ENCODE measurements around the gene CNTNAP5. TPM values are rescaled to one million over a fixed set of nuclear protein-coding genes. Genes with fewer than 3 reads are reported as not detected.

The CNTNAP5 gene
- total and polyA plus RNA-seq, 2 donors (not counting 3 experiments of a cell fraction or from before 2014, with no cell fraction given), result not detected

DNA sequence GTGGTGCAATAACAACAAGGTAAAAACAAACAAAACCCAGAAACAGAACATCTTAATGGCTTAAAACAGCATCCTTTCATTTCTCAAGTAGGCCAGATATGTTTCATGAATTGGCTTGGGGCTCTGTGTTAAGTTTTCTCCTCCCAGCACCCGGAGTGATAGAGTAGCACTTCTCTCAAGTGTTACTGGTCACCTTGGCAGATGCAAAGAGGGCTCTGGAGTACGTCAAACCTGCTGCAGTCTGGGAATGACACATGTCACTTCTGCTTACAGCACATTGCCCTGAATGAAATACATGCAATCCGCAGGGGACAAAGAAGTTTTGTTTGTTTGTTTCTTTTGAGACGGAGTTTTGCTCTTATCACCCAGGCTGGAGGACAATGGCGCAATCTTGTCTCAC, 639.3 kb downstream of the CNTNAP5 start:
- H3K27ac ChIP-seq (ENCODE audit: insufficient read depth, low read depth, low read length), result no peak overlapping the region
- no peaks in the 10 kb centered on the region for H3K79me2 ChIP-seq (ENCODE audit: control insufficient read depth, insufficient read depth, low read length)
- H3K4me2 ChIP-seq (ENCODE audit: insufficient read depth, low read length), result no peak overlapping the region
- H3K27me3 ChIP-seq (ENCODE audit: control insufficient read depth in 2 of 2, insufficient read depth in 2 of 2, low read length in 2 of 2), result no peaks in the 10 kb centered on the region
- no peaks in the 10 kb centered on the region for H4K20me1 ChIP-seq (replicated peaks; ENCODE audit: control insufficient read depth, extremely low read depth, insufficient read depth, low read length)
- dilution Hi-C loops (cut with MboI; ENCODE audit: extremely low pct_ligation_motif_present, low sequenced_read_pairs), result no loop called here
- DNase-seq (ENCODE audit: low read depth, low spot score) (no peak), FAIRE-seq (no peak)
- ChIA-PET POLR2A (no interaction called here), CTCF (no interaction called here)
- H3K9me3 ChIP-seq (replicated peaks; ENCODE audit: control insufficient read depth, insufficient read depth, low read length), result peaks cover 8% of the 10 kb centered on the region
- H2AFZ ChIP-seq (ENCODE audit: low read depth, low read length), result no peak overlapping the region
- intact Hi-C loops (cut with micrococcal nuclease), result no loop called here
- no peak overlapping the region for H3K9ac ChIP-seq (replicated peaks; ENCODE audit: extremely low read depth, insufficient read depth, low read length)
- BruUV-seq (replicated peaks), result no TSS peak
- H3K4me1 ChIP-seq (ENCODE audit: control insufficient read depth, extremely low read depth, insufficient read depth, low read length), result no peaks in the 10 kb centered on the region
- no peaks in the 10 kb centered on the region for H3K9me1 ChIP-seq (replicated peaks; ENCODE audit: control insufficient read depth, extremely low read depth, insufficient read depth, low read length)
- no peaks in the 10 kb centered on the region for H3K36me3 ChIP-seq (ENCODE audit: control insufficient read depth in 2 of 2, extremely low read depth in 1 of 2, insufficient read depth in 2 of 2, low read length in 2 of 2)
- H3K4me3 ChIP-seq (replicated peaks in 1 of 3; ENCODE audit: insufficient read depth in 1 of 3, low read depth in 1 of 3, low read length in 3 of 3), result no peak overlapping the region
- TF ChIP-seq FOS (IDR thresholded peaks at IDR 0.05; ENCODE audit: borderline replicate concordance, insufficient read depth, low read length), result no peak
- TF ChIP-seq MYC (IDR thresholded peaks at IDR 0.05; ENCODE audit: low read depth, low read length), result no peak
- no peak for TF ChIP-seq EZH2 (IDR thresholded peaks at IDR 0.05; ENCODE audit: borderline replicate concordance, low read depth, low read length, severe bottlenecking)
- TF ChIP-seq, protein P1, sequence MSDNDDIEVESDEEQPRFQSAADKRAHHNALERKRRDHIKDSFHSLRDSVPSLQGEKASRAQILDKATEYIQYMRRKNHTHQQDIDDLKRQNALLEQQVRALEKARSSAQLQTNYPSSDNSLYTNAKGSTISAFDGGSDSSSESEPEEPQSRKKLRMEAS (IDR thresholded peaks at IDR 0.05; ENCODE audit: insufficient read depth, insufficient read length), result no peak

DNA sequence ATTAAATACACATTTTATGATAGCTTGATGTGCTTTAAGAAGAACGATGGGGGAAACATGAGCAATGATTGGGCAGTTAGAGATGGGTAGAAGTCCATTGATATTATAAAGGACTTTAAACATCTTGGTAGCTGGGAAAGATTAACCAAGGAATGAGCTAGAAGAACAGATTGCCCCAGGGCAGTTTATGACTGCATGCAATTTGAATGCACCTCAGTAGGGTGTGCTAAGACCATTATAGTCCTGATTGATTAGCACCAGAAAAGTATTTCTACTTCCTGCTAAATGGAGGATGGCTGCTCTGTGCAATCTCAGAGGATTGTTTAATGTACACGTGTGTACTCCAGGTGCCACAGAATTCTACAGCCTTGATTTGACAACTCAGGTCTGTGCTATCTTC, 641.9 kb downstream of the CNTNAP5 start:
- H3K9me3 ChIP-seq (replicated peaks; ENCODE audit: control insufficient read depth, insufficient read depth, low read length), result peaks cover 9% of the 10 kb centered on the region
- H2AFZ ChIP-seq (ENCODE audit: low read depth, low read length), result no peak overlapping the region
- no peaks in the 10 kb centered on the region for H3K36me3 ChIP-seq (ENCODE audit: control insufficient read depth in 2 of 2, extremely low read depth in 1 of 2, insufficient read depth in 2 of 2, low read length in 2 of 2)
- DNase-seq (ENCODE audit: low read depth, low spot score) (no peak), FAIRE-seq (no peak)
- POLR2A ChIA-PET, result no interaction called here
- H3K4me3 ChIP-seq (replicated peaks in 1 of 3; ENCODE audit: insufficient read depth in 1 of 3, low read depth in 1 of 3, low read length in 3 of 3), result no peak overlapping the region
- no peaks in the 10 kb centered on the region for H3K9me1 ChIP-seq (replicated peaks; ENCODE audit: control insufficient read depth, extremely low read depth, insufficient read depth, low read length)
- no peak for TF ChIP-seq MYC (IDR thresholded peaks at IDR 0.05; ENCODE audit: low read depth, low read length)
- TF ChIP-seq GATA2 (IDR thresholded peaks at IDR 0.05; ENCODE audit: insufficient read depth, insufficient read length, low read depth, low read length), result no peak
- TF ChIP-seq, protein P2, sequence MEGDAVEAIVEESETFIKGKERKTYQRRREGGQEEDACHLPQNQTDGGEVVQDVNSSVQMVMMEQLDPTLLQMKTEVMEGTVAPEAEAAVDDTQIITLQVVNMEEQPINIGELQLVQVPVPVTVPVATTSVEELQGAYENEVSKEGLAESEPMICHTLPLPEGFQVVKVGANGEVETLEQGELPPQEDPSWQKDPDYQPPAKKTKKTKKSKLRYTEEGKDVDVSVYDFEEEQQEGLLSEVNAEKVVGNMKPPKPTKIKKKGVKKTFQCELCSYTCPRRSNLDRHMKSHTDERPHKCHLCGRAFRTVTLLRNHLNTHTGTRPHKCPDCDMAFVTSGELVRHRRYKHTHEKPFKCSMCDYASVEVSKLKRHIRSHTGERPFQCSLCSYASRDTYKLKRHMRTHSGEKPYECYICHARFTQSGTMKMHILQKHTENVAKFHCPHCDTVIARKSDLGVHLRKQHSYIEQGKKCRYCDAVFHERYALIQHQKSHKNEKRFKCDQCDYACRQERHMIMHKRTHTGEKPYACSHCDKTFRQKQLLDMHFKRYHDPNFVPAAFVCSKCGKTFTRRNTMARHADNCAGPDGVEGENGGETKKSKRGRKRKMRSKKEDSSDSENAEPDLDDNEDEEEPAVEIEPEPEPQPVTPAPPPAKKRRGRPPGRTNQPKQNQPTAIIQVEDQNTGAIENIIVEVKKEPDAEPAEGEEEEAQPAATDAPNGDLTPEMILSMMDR (IDR thresholded peaks at IDR 0.05; ENCODE audit: extremely low read depth in 1 of 2, insufficient read depth in 1 of 2, low read depth in 1 of 2, low read length in 2 of 2), result no peak
- no peak for TF ChIP-seq JUN (IDR thresholded peaks at IDR 0.05; ENCODE audit: borderline replicate concordance, insufficient read depth, insufficient read length, low read depth)
- no peak for TF ChIP-seq FOS (IDR thresholded peaks at IDR 0.05; ENCODE audit: borderline replicate concordance, insufficient read depth, low read length)
- dilution Hi-C loops (cut with MboI; ENCODE audit: extremely low pct_ligation_motif_present, low sequenced_read_pairs), result no loop called here
- BruUV-seq (replicated peaks), result no TSS peak
- no peak overlapping the region for H3K9ac ChIP-seq (replicated peaks; ENCODE audit: extremely low read depth, insufficient read depth, low read length)
- no peak overlapping the region for H3K27ac ChIP-seq (ENCODE audit: insufficient read depth, low read depth, low read length)
- CTCF ChIA-PET, result no interaction called here
- intact Hi-C loops (cut with micrococcal nuclease), result no loop called here
- no peaks in the 10 kb centered on the region for H4K20me1 ChIP-seq (replicated peaks; ENCODE audit: control insufficient read depth, extremely low read depth, insufficient read depth, low read length)
- H3K79me2 ChIP-seq (ENCODE audit: control insufficient read depth, insufficient read depth, low read length), result no peaks in the 10 kb centered on the region
- H3K4me2 ChIP-seq (ENCODE audit: insufficient read depth, low read length), result no peak overlapping the region
- H3K4me1 ChIP-seq (ENCODE audit: control insufficient read depth, extremely low read depth, insufficient read depth, low read length), result no peaks in the 10 kb centered on the region
- no peaks in the 10 kb centered on the region for H3K27me3 ChIP-seq (ENCODE audit: control insufficient read depth in 2 of 2, insufficient read depth in 2 of 2, low read length in 2 of 2)

All from endothelial cell of umbilical vein (primary cell).